ENCODE data around the gene SHFL.

SHFL gene

GRCh38 chr19:10135551-10136334 lies 49.6 kb downstream of the SHFL start:
- no peak for DNase-seq

DNA sequence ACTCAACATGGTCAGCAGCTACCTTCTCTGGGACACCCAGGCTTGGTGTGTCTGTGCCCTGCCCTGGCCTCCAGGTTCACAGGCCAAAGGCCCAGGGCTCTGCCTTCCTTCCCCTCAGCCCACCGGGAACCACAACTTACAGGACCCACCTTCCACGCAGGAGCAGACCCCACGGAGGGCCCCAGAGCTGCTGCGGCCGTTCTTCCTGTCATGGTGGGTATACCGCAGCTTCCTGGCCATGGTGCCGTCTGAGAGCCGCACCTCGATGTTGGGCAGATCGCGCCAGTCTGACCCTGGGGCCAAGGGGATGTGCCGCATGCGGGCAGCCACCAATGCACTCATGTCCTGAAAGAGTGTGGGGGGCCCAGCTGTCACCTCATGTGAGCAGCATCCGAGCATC lies 50.8 kb downstream of the SHFL start:
- no peak for DNase-seq

DNA sequence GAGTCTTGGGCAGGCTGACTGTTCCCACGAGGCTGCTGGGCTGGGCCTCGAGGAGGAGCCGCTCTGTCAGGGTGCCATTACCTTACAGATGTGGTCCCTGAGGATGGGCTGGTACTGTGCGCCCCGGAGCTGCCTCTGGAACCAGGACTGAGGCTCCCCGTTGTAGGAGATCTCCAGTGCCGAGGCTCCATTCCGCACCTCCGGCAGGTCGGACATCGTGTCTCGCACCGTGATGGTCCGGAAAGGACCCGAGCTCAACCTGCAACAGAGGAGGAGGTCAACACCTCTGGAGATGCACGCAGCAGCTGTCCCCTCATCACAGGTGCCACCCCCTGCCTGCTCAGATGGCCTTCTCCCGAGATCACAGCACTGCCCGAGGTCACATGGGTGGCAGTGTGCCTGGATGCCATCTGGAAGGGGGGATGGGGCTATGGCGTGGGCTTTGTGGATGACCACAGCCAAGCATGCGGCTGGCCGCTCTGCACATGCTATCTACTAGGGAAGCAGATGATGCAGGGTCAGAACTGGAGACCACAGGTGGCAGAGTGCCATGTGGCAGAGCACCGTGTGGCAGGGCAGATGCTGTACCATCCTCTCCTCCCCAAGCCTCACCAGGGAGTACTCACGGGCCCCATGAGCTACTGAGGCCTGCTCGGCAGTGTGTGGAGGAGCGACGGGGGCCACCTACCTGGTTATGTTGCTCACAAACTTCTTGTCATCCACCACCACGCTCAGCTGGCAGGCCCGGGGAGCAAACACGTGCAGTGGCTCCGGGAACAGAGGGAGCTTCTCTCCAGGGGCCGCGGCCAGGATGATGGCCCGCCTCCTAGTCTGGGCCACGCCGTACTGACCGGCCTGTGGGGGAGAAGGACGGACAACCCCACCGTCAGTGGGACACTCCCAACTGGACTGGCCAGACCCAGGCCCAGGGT lies 51.9 kb downstream of the SHFL start:
- no peak for DNase-seq

- no peak for DNase-seq
These were observed 53.0 kb downstream of the SHFL start for GRCh38 chr19:10138879-10139795.

GRCh38 chr19:10139952-10140351 lies 53.8 kb downstream of the SHFL start:
- DNase-seq, result no peak

GRCh38 chr19:10141479-10141878 lies 55.4 kb downstream of the SHFL start:
- DNase-seq, result no peak

DNA sequence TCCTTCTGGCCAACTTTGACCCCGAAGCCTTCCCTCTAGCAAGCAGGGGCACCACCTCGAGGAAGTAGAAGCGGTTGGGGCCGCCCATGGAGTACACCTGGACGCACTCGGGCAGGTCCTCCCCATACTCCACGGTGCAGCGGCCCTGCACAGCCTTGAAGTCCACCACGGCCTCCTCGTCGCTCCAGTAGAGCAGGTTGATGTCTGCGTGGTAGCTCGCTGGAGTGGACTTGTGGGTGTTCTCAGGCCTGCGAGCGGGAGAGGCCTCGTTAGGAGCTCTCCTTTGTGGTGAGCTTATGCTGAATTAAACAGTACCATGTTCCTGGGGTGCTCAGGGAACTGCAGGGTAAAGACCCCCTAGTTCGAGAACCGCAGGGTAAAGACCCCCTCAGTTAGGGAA lies 55.9 kb downstream of the SHFL start:
- DNase-seq, result no peak

Data from activated CD4-positive, alpha-beta T cell treated with anti-CD3 and anti-CD28 coated beads for 1 hour (primary cell).